Loucy (cell line): ENCODE results near the gene MTF1.

ENCODE experiments used
- H2AFZ ChIP-seq: fragments of 200-600 bp; sonication (generic); 2 replicates; pipeline ENCODE4 v1.6.0; 2016; ENCODE audit warnings: antibody characterized with exemption, mild to moderate bottlenecking, low read length, moderate library complexity
- H3F3A ChIP-seq: fragments of 200-600 bp; 2 replicates; pipeline ENCODE4 v1.6.0; 2016; ENCODE audit warnings: antibody characterized with exemption, low read depth, mild to moderate bottlenecking
- H3K27me3 ChIP-seq: fragments of 200-600 bp; sonication (generic); 2 replicates; pipeline ENCODE4 v1.6.1; 2014; ENCODE audit warnings: low read length, mild to moderate bottlenecking; ENCODE audit not compliant: insufficient read depth, poor library complexity, severe bottlenecking
- H3K36me3 ChIP-seq: fragments of 200-600 bp; sonication (generic); 2 replicates; pipeline ENCODE4 v1.6.1; 2016; ENCODE audit warnings: low read length; ENCODE audit not compliant: insufficient read depth
- H3K4me1 ChIP-seq: fragments of 200-600 bp; sonication (generic); 2 replicates; pipeline ENCODE4 v1.5.1; 2014; ENCODE audit warnings: low read length, mild to moderate bottlenecking; ENCODE audit not compliant: insufficient read depth, poor library complexity, severe bottlenecking
- H3K4me2 ChIP-seq: fragments of 200-600 bp; sonication (generic); 2 replicates; pipeline ENCODE4 v1.6.0; 2014; ENCODE audit warnings: antibody characterized with exemption, low read length, low read depth, mild to moderate bottlenecking; ENCODE audit not compliant: poor library complexity, severe bottlenecking
- H3K4me3 ChIP-seq: fragments of 200-600 bp; sonication (generic); 2 replicates; pipeline ENCODE4 v1.5.1; 2014; ENCODE audit warnings: low read length, mild to moderate bottlenecking, mixed read lengths; ENCODE audit not compliant: poor library complexity, severe bottlenecking
- H3K79me2 ChIP-seq: fragments of 200-600 bp; sonication (generic); 2 replicates; pipeline ENCODE4 v1.6.1; 2014; ENCODE audit warnings: low read length; ENCODE audit not compliant: insufficient read depth
- H3K9ac ChIP-seq: fragments of 200-600 bp; sonication (generic); 2 replicates; pipeline ENCODE4 v1.6.0; 2014; ENCODE audit warnings: mild to moderate bottlenecking, low read depth, low read length, moderate library complexity; ENCODE audit not compliant: poor library complexity, severe bottlenecking
- H3K9me2 ChIP-seq: fragments of 200-600 bp; sonication (generic); replicated peaks from 2 replicates; pipeline ENCODE4 v1.6.1; 2016; ENCODE audit warnings: low read depth, low read length, mixed read lengths
- H3K9me3 ChIP-seq: fragments of 200-600 bp; sonication (generic); 2 replicates; pipeline ENCODE4 v1.6.1; 2014; ENCODE audit warnings: mild to moderate bottlenecking, antibody characterized with exemption, low read length, low read depth; ENCODE audit not compliant: insufficient read depth
- H4K20me1 ChIP-seq: fragments of 200-600 bp; sonication (generic); 2 replicates; pipeline ENCODE4 v1.6.0; 2014; ENCODE audit warnings: antibody characterized with exemption, low read length, mild to moderate bottlenecking; ENCODE audit not compliant: insufficient read depth, poor library complexity, severe bottlenecking
- EZH2phosphoT487 ChIP-seq: fragments of 200-600 bp; IDR thresholded peaks from 2 replicates; pipeline ENCODE4 v1.6.1; 2018; ENCODE audit warnings: antibody characterized with exemption, mild to moderate bottlenecking, moderate library complexity, borderline replicate concordance
- TF ChIP-seq, protein P1 (sequence below): fragments of 200-600 bp; sonication (generic); conservative IDR thresholded peaks from 2 replicates; pipeline ENCODE4 v1.5.1; 2014; ENCODE audit warnings: mild to moderate bottlenecking, antibody characterized with exemption, low read length

The MTF1 gene

DNA sequence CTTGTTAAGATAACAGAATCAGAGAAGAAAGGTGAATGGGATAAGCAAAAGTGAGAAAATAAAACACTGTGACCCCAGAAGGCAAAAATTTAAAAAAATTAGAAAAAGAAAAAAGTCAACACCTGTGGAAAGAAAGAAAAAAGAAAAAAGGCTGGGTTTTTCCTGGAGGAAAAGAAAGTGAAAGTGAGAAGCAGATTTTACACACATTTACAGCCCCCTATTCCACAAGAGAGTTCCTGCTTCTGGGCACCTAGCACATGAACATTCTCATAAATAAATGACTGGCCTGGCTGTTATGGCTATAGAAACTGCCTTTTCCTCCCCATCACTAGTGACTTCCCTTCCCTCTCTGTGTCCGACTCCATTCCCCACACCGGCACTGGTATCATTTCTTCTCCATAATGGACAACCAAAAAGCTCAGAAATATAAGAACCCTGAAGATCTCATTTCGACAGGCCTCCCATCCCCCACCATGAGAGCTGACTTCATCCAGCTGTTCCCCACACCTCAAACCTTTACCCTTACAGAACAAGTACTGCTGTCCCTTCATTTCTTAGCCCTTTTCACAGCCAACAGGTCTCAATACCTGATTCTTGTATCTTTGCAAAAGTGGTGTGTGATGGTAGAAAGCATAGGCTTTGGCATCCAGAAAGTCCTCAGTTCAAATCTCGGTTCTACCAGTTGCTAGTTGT is 12.6 kb downstream of the MTF1 start:
- peak overlapping the region; percentile 38 for H3K9ac ChIP-seq
- no peaks in the 10 kb centered on the region for H3F3A ChIP-seq
- H3K4me3 ChIP-seq: peak overlapping the region; percentile 1
- H3K9me2 ChIP-seq: no peaks in the 10 kb centered on the region
- no peaks in the 10 kb centered on the region for H3K9me3 ChIP-seq
- H2AFZ ChIP-seq: no peak overlapping the region
- peaks cover 47% of the 10 kb centered on the region for H3K79me2 ChIP-seq
- H3K36me3 ChIP-seq: peaks cover 9% of the 10 kb centered on the region; the same call in 1 of the 2 replicates
- peak overlapping the region; percentile 54 for H3K4me2 ChIP-seq
- no peaks in the 10 kb centered on the region for H4K20me1 ChIP-seq
- no peaks in the 10 kb centered on the region for H3K27me3 ChIP-seq
- H3K4me1 ChIP-seq: peaks cover 19% of the 10 kb centered on the region
- TF ChIP-seq EZH2phosphoT487: no peak
- TF ChIP-seq, protein P1, sequence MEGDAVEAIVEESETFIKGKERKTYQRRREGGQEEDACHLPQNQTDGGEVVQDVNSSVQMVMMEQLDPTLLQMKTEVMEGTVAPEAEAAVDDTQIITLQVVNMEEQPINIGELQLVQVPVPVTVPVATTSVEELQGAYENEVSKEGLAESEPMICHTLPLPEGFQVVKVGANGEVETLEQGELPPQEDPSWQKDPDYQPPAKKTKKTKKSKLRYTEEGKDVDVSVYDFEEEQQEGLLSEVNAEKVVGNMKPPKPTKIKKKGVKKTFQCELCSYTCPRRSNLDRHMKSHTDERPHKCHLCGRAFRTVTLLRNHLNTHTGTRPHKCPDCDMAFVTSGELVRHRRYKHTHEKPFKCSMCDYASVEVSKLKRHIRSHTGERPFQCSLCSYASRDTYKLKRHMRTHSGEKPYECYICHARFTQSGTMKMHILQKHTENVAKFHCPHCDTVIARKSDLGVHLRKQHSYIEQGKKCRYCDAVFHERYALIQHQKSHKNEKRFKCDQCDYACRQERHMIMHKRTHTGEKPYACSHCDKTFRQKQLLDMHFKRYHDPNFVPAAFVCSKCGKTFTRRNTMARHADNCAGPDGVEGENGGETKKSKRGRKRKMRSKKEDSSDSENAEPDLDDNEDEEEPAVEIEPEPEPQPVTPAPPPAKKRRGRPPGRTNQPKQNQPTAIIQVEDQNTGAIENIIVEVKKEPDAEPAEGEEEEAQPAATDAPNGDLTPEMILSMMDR: no peak

DNA sequence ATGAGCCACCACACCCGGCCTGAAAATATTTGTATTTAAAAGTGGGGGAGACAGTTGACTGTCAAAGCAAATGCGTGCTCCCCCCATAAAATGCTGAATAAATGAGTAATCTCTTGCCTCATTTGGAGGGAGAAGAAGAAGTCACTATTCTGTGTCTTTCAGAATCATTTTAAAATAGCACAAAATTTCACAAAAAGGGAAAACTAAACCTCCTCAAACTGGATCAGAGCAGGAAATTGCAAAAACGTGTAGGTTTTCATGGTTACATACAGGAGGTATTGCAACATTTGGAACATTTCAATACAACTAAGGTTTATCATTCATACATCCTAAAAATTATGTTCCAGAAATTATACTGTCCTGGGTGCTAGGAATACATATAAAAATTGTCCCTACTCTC is 13.6 kb downstream of the MTF1 start:
- Histone ChIP-seq H3K9ac (no peak overlapping the region), H3K27me3 (no peaks in the 10 kb centered on the region), H3F3A (no peaks in the 10 kb centered on the region), H3K4me1 (peaks cover 9% of the 10 kb centered on the region), H3K36me3 (peaks cover 9% of the 10 kb centered on the region; the same call in 1 of the 2 replicates), H4K20me1 (no peaks in the 10 kb centered on the region), H3K4me2 (no peak overlapping the region), H2AFZ (no peak overlapping the region), H3K9me3 (no peaks in the 10 kb centered on the region), H3K79me2 (peaks cover 38% of the 10 kb centered on the region), H3K9me2 (no peaks in the 10 kb centered on the region), H3K4me3 (no peak overlapping the region)
- TF ChIP-seq, protein P1: no peak
- no peak for TF ChIP-seq EZH2phosphoT487

DNA sequence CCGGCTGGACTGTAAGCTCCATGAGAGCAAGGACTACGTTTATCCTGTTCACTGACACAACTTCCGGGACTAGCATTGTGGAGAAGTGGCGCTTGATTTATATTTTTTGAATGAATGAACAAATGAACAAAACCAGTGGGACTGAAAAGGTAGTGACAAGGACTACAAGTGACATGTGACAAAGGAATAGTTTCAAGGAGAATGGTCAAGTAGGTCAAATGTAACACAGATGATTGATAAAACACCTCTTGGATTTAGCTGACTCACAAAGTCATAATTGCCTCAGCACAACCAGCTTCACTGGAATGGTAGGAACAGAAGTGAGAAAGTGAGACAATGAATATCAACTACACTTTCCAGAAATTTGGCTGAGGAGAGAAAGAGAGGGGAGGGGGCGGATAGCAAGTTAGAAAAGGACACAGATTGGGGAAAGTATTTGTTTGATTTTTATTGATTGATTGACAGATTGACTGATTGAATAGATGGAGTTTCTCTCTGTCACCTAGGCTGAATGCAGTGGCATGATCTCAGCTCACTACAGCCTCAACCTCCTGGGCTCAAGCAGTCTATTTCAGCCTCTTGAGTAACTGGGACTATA is 14.2 kb downstream of the MTF1 start:
- Histone ChIP-seq H3K4me2 (no peak overlapping the region), H3K36me3 (peaks cover 9% of the 10 kb centered on the region; the same call in 1 of the 2 replicates), H4K20me1 (no peaks in the 10 kb centered on the region), H2AFZ (no peak overlapping the region), H3K9ac (no peak overlapping the region), H3K27me3 (no peaks in the 10 kb centered on the region), H3K9me3 (no peaks in the 10 kb centered on the region), H3K79me2 (peaks cover 32% of the 10 kb centered on the region; the same call in 1 of the 2 replicates), H3K4me1 (peaks cover 9% of the 10 kb centered on the region), H3F3A (no peaks in the 10 kb centered on the region), H3K9me2 (no peaks in the 10 kb centered on the region), H3K4me3 (no peak overlapping the region)
- TF ChIP-seq EZH2phosphoT487: no peak
- TF ChIP-seq, protein P1: no peak
